Fibroblast of pulmonary artery (primary cell): ENCODE measurements around the gene ORC4.
A peak's percentile ranks its signal among the peaks of the same experiment; 100 is the strongest.

Experiments used
- DNase-seq: peaks from one replicate; pipeline ENCODE4 v3.0.0-alpha.2; 2010; ENCODE audit warnings: low read depth
- H3K4me3 ChIP-seq: replicated peaks from 2 replicates; pipeline ENCODE4 v1.5.1; 2011; ENCODE audit warnings: low read depth, mild to moderate bottlenecking, control low read depth, low read length, moderate library complexity
- TF ChIP-seq, protein P1 (sequence below): IDR thresholded peaks from 2 replicates; pipeline ENCODE4 v1.5.1; 2011; ENCODE audit warnings: mild to moderate bottlenecking, control low read depth, low read length, inconsistent platforms; ENCODE audit errors: missing control alignments

Gene ORC4

DNA sequence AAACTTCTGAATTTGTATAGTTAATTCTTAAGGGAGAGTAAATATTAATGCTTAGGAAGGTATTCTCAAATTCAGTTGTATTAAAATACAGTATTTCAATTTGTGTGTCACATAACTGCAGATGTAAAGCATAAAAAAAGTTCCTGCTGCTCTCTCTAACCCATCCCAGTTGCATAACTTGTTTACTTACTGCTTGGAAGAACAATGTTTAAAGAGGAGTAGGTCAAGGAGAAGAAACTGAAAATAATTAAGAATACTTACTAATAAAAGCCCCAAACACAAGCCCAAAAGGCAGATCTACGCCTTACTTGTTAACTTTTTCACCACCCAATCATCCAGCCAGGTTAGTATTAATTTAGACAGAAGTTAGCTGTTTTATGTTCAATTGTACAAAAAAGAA, 81.2 kb downstream of the ORC4 start:
- no peak overlapping the region for H3K4me3 ChIP-seq
- TF ChIP-seq, protein P1, sequence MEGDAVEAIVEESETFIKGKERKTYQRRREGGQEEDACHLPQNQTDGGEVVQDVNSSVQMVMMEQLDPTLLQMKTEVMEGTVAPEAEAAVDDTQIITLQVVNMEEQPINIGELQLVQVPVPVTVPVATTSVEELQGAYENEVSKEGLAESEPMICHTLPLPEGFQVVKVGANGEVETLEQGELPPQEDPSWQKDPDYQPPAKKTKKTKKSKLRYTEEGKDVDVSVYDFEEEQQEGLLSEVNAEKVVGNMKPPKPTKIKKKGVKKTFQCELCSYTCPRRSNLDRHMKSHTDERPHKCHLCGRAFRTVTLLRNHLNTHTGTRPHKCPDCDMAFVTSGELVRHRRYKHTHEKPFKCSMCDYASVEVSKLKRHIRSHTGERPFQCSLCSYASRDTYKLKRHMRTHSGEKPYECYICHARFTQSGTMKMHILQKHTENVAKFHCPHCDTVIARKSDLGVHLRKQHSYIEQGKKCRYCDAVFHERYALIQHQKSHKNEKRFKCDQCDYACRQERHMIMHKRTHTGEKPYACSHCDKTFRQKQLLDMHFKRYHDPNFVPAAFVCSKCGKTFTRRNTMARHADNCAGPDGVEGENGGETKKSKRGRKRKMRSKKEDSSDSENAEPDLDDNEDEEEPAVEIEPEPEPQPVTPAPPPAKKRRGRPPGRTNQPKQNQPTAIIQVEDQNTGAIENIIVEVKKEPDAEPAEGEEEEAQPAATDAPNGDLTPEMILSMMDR, result no peak
- no peak for DNase-seq

GRCh38 chr2:147937744-147938349, 82.7 kb downstream of the ORC4 start:
- peak; percentile 58 for DNase-seq
- TF ChIP-seq, protein P1, result peak; percentile 88
- H3K4me3 ChIP-seq, result no peak overlapping the region

DNA sequence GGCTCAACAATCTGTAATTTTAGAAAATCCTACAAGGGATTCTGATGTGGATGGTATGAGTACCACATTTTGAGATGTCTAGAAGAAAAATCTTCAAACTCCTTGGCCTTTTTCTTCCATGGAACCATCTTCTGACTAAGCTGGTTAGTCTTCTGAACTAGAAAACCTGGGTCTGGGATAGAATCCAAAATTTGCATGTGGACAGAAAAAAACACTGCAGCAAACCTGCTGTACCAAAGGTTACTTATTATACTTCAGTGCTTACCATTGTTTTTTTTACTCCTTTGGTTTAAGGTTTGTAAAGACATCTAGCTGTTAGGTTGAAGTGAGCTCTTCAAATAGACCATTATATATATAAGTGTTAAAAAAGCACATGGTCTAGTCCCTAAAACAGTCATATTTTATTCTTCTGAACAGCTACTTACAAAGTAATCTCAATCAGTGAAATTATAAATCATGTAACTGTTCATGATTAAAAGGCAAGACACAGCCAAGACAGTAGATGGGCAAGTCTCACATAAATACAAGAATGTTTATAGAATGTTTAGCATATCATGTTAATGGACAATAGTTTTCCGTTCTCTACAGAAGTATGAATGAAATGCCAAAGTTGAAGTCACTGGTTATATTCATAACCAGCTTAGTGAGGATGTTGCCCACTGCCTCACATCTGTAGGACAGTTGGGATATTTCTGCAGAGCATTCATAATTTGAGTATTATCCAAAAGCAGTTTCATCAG, 85.5 kb downstream of the ORC4 start:
- TF ChIP-seq, protein P1, result no peak
- H3K4me3 ChIP-seq, result no peak overlapping the region
- DNase-seq, result no peak

DNA sequence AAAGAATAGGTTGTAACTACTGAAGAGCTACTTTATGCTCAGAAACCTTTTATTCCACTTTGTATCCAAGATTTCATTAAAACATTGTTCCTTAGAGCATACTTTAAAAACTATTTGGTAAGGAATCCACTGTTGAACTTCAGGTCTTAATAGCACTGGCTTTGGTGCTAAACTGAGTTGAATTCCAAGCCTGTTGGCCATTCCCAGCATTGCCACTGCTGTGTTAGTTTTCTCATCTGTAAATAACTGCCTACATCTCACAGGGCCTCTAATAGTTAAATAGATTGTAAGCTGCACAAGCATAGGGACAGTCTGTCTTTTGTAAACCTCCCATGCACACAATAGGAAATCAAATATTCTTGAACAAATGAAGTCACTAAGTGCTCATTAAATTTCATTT, 86.6 kb downstream of the ORC4 start:
- DNase-seq, result no peak
- no peak overlapping the region for H3K4me3 ChIP-seq
- TF ChIP-seq, protein P1, result no peak

DNA sequence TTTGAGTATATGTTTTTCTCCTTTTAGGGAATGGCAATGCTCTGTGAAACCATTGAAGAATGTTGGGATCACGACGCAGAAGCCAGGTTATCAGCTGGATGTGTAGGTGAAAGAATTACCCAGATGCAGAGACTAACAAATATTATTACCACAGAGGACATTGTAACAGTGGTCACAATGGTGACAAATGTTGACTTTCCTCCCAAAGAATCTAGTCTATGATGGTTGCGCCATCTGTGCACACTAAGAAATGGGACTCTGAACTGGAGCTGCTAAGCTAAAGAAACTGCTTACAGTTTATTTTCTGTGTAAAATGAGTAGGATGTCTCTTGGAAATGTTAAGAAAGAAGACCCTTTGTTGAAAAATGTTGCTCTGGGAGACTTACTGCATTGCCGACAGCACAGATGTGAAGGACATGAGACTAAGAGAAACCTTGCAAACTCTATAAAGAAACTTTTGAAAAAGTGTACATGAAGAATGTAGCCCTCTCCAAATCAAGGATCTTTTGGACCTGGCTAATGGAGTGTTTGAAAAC, 93.4 kb downstream of the ORC4 start:
- TF ChIP-seq, protein P1, result no peak
- no peak for DNase-seq
- H3K4me3 ChIP-seq, result no peak overlapping the region

- peak; percentile 74 for DNase-seq
- no peak overlapping the region for H3K4me3 ChIP-seq
Measured at GRCh38 chr2:147925886-147926285, 94.7 kb downstream of the ORC4 start.

More at GRCh38 chr2:147925886-147926285, 94.7 kb downstream of the ORC4 start:
- TF ChIP-seq, protein P1, result no peak
